HCT116 (cell line): Measurements from ENCODE around the gene PEAK1. TPM values are rescaled to one million over a fixed set of nuclear protein-coding genes. Genes with fewer than 3 reads are reported as not detected.

ENCODE experiments used
- ATAC-seq: fragments of 200-7000 bp; cut with Tn5 transposase; 2 replicates; pipeline ENCODE4 v1.9.1; 2020; ENCODE audit warnings: mild to moderate bottlenecking, moderate library complexity
- BruUV-seq: library from RNA; stranded (reverse); fragments of 400-500 nt; replicated peaks from 2 replicates; lab custom pipeline; 2021; lab: Mats Ljungman, UMichigan
- CTCF ChIA-PET: fragments of 300-600 bp; sonication (Branson Sonifier 250); formaldehyde crosslinking; loops from one replicate; lab custom pipeline; 2021; ENCODE audit warnings: antibody characterized with exemption; lab: Charles Lee
- POLR2A ChIA-PET: fragments of 300-600, 350-600 bp; sonication (Branson Sonifier 250); formaldehyde crosslinking; loops from one replicate; lab custom pipeline; 2021; ENCODE audit warnings: antibody characterized with exemption; lab: Charles Lee
- RAD21 ChIA-PET, 2 experiments: fragments of 300-600 bp; sonication (Branson Sonifier 250); formaldehyde crosslinking; loops; one replicate each; lab custom pipeline; 2023; ENCODE audit warnings: low total read pairs in 2 of 2; ENCODE audit not compliant: uncharacterized antibody in 2 of 2, unreplicated experiment in 2 of 2, low non-redundant PET in 1 of 2; lab: Charles Lee
- DNase-seq: peaks from one replicate; pipeline ENCODE4 v3.0.0-alpha.2; 2010; ENCODE audit warnings: low read depth, low spot score
- H2AFZ ChIP-seq: fragments of 200-600 bp; shearing (Covaris generic), sonication (generic); 2 replicates; pipeline ENCODE4 v1.6.1; 2017; ENCODE audit warnings: low read depth, mixed run types, mixed read lengths, antibody characterized with exemption, low read length; ENCODE audit not compliant: poor library complexity, severe bottlenecking
- H3K27ac ChIP-seq: 2 replicates; pipeline ENCODE4 v1.5.1; 2012; ENCODE audit warnings: low read depth, low read length
- H3K27me3 ChIP-seq: fragments of 200-600 bp; sonication (generic); 2 replicates; pipeline ENCODE4 v1.6.1; 2016; ENCODE audit warnings: mixed run types, low read length, mixed read lengths; ENCODE audit not compliant: insufficient read depth
- H3K36me3 ChIP-seq, 2 experiments: fragments of 200-500 bp in 1 of 2; fragments of 200-600 bp in 1 of 2; sonication (Bioruptor generic) in 1 of 2; sonication (generic) in 1 of 2; 2 replicates each; pipeline versions ENCODE4 v1.5.1 to v1.6.1; 2014 to 2016; ENCODE audit warnings: low read length in 2 of 2, inconsistent platforms in 1 of 2, mixed read lengths in 1 of 2, mixed run types in 1 of 2; ENCODE audit not compliant: insufficient read depth in 2 of 2, control insufficient read depth in 1 of 2
- H3K4me1 ChIP-seq, 2 experiments: fragments of 200-600 bp in 1 of 2; sonication (generic) in 1 of 2; 2 replicates each; pipeline versions ENCODE4 v1.5.1 to v1.6.1; 2012 to 2017; ENCODE audit warnings: low read length in 2 of 2, inconsistent platforms in 1 of 2, mild to moderate bottlenecking in 1 of 2, mixed read lengths in 1 of 2, mixed run types in 1 of 2, moderate library complexity in 1 of 2; ENCODE audit not compliant: insufficient read depth in 2 of 2, control insufficient read depth in 1 of 2
- H3K4me2 ChIP-seq: fragments of 200-600 bp; sonication (generic); 2 replicates; pipeline ENCODE4 v1.6.1; 2017; ENCODE audit warnings: mixed run types, low read length, mixed read lengths
- H3K4me3 ChIP-seq, 2 experiments: fragments of 200-600 bp in 1 of 2; sonication (generic) in 1 of 2; replicated peaks in 1 of 2; 2 replicates each; pipeline ENCODE4 v1.5.1; 2011 to 2016; ENCODE audit warnings: low read length in 2 of 2, control low read depth in 1 of 2, low read depth in 1 of 2, mild to moderate bottlenecking in 1 of 2, mixed read lengths in 1 of 2, mixed run types in 1 of 2
- H3K79me2 ChIP-seq: fragments of 200-600 bp; sonication (generic); 2 replicates; pipeline ENCODE4 v1.6.1; 2017; ENCODE audit warnings: mild to moderate bottlenecking, mixed run types, low read length, moderate library complexity, mixed read lengths; ENCODE audit not compliant: insufficient read depth
- H3K9ac ChIP-seq: fragments of 200-600 bp; sonication (generic); 2 replicates; pipeline ENCODE4 v1.6.1; 2016; ENCODE audit warnings: low read length, mixed read lengths
- H3K9me2 ChIP-seq: fragments of 200-600 bp; sonication (generic), shearing (Covaris generic); 2 replicates; pipeline ENCODE4 v1.6.1; 2017; ENCODE audit warnings: mixed run types, mild to moderate bottlenecking, moderate library complexity; ENCODE audit not compliant: insufficient read depth
- H3K9me3 ChIP-seq, 2 experiments: fragments of 200-500 bp in 1 of 2; fragments of 200-600 bp in 1 of 2; sonication (Bioruptor generic) in 1 of 2; sonication (generic) in 1 of 2; 2 replicates each; pipeline ENCODE4 v1.6.1; 2014 to 2017; ENCODE audit warnings: low read length in 2 of 2, mixed read lengths in 2 of 2, inconsistent platforms in 1 of 2, low read depth in 1 of 2, mild to moderate bottlenecking in 1 of 2, mixed run types in 1 of 2, moderate library complexity in 1 of 2; ENCODE audit not compliant: control insufficient read depth in 1 of 2, insufficient read depth in 1 of 2
- H4K20me1 ChIP-seq: fragments of 200-600 bp; sonication (generic), shearing (Covaris generic); 2 replicates; pipeline ENCODE4 v1.6.1; 2017; ENCODE audit warnings: mixed run types, mild to moderate bottlenecking, moderate library complexity; ENCODE audit not compliant: insufficient read depth
- CBX3 ChIP-seq: IDR thresholded peaks from 2 replicates; pipeline ENCODE4 v1.6.1; 2012; ENCODE audit warnings: low read depth
- CTCF ChIP-seq, 3 experiments: fragments of 200-600 bp in 1 of 3; sonication (generic) in 1 of 3; IDR thresholded peaks in 2 of 3; conservative IDR thresholded peaks in 1 of 3; 2 replicates each; pipeline ENCODE4 v1.5.1; 2012 to 2017; ENCODE audit warnings: low read depth in 2 of 3, low read length in 2 of 3, antibody characterized with exemption in 1 of 3, borderline replicate concordance in 1 of 3, control low read depth in 1 of 3, mild to moderate bottlenecking in 1 of 3, mixed read lengths in 1 of 3, mixed run types in 1 of 3, moderate library complexity in 1 of 3; ENCODE audit not compliant: insufficient read depth in 1 of 3
- EGR1 ChIP-seq: IDR thresholded peaks from 2 replicates; pipeline ENCODE4 v1.6.1; 2012; ENCODE audit warnings: low read depth
- ELF1 ChIP-seq: IDR thresholded peaks from 2 replicates; pipeline ENCODE4 v1.6.1; 2012; ENCODE audit warnings: low read depth, borderline replicate concordance
- EZH2phosphoT487 ChIP-seq: fragments of 200-600 bp; IDR thresholded peaks from 2 replicates; pipeline ENCODE4 v1.6.1; 2018; ENCODE audit warnings: antibody characterized with exemption, borderline replicate concordance
- FOSL1 ChIP-seq: IDR thresholded peaks from 2 replicates; pipeline ENCODE4 v1.6.1; 2012; ENCODE audit warnings: low read depth
- JUND ChIP-seq: IDR thresholded peaks from 2 replicates; pipeline ENCODE4 v1.6.1; 2012
- MAX ChIP-seq: IDR thresholded peaks from 2 replicates; pipeline ENCODE4 v1.6.1; 2012
- POLR2A ChIP-seq: IDR thresholded peaks from 2 replicates; pipeline ENCODE4 v1.7.0; 2011; ENCODE audit warnings: borderline replicate concordance; ENCODE audit not compliant: insufficient read depth, insufficient read length; ENCODE audit errors: extremely low read depth
- POLR2AphosphoS5 ChIP-seq: IDR thresholded peaks from 2 replicates; pipeline ENCODE4 v1.6.1; 2011; ENCODE audit warnings: mild to moderate bottlenecking, low read depth, low read length, moderate library complexity
- SIN3A ChIP-seq: IDR thresholded peaks from 2 replicates; pipeline ENCODE4 v1.6.1; 2012; ENCODE audit warnings: low read depth
- SP1 ChIP-seq: IDR thresholded peaks from 2 replicates; pipeline ENCODE4 v1.6.1; 2012; ENCODE audit warnings: low read depth
- TCF7L2 ChIP-seq: IDR thresholded peaks from 2 replicates; pipeline ENCODE4 v1.7.0; 2011; ENCODE audit warnings: borderline replicate concordance, inconsistent platforms; ENCODE audit not compliant: insufficient read depth, insufficient read length; ENCODE audit errors: extremely low read depth
- YY1 ChIP-seq: IDR thresholded peaks from 2 replicates; pipeline ENCODE4 v1.6.1; 2011; ENCODE audit warnings: low read length, low read depth, moderate library complexity, mild to moderate bottlenecking; ENCODE audit not compliant: insufficient replicate concordance; ENCODE audit errors: extremely low read depth
- ZBTB33 ChIP-seq: IDR thresholded peaks from 2 replicates; pipeline ENCODE4 v1.6.1; 2011; ENCODE audit warnings: mild to moderate bottlenecking, low read length, moderate library complexity; ENCODE audit not compliant: insufficient replicate concordance; ENCODE audit errors: extremely low read depth
- ZFX ChIP-seq: fragments of 450-650 bp; IDR thresholded peaks from 2 replicates; pipeline ENCODE4 v1.6.1; 2017
- ZNF274 ChIP-seq: fragments of 200-500 bp; sonication (Bioruptor generic); IDR thresholded peaks from 2 replicates; pipeline ENCODE4 v1.6.1; 2014; ENCODE audit warnings: mild to moderate bottlenecking, low read depth, low read length, inconsistent platforms
- intact Hi-C: fragments of 100-400 bp; cut with micrococcal nuclease; formaldehyde crosslinking; loops from 2 replicates; pipeline ENCODE4 v1.10.0; 2022
- total RNA-seq: library from RNA; stranded (reverse); gene quantifications from one replicate; pipeline ENCODE4 v1.2.1, GENCODE V29; 2021; ENCODE audit not compliant: unreplicated experiment

PEAK1 gene
- total RNA-seq, 1 experiment from 2014 or later = 23.4 TPM

GRCh38 chr15:77370580-77370979 is 49.3 kb downstream of the PEAK1 start:
- no peak for TF ChIP-seq MAX
- TF ChIP-seq ZFX = no peak
- TF ChIP-seq SP1 = no peak
- no peak for TF ChIP-seq YY1
- TF ChIP-seq JUND = no peak
- no peak for TF ChIP-seq CBX3
- intact Hi-C loops = no loop called here
- Histone ChIP-seq H3K9me3 (no peaks in the 10 kb centered on the region), H4K20me1 (no peaks in the 10 kb centered on the region), H2AFZ (no peak overlapping the region), H3K27me3 (no peaks in the 10 kb centered on the region), H3K9ac (no peak overlapping the region), H3K4me2 (no peak overlapping the region), H3K4me3 (no peak overlapping the region), H3K9me2 (no peaks in the 10 kb centered on the region), H3K4me1 (no peaks in the 10 kb centered on the region), H3K36me3 (no peaks in the 10 kb centered on the region), H3K79me2 (no peaks in the 10 kb centered on the region), H3K27ac (no peak overlapping the region)
- BruUV-seq = no TSS peak
- DNase-seq (no peak), ATAC-seq (no peak)
- CTCF ChIA-PET = no interaction called here
- RAD21 ChIA-PET = no interaction called here
- POLR2A ChIA-PET = no interaction called here

- no peaks in the 10 kb centered on the region for H3K9me2 ChIP-seq
- no peaks in the 10 kb centered on the region for H3K36me3 ChIP-seq
- intact Hi-C loops = no loop called here
- DNase-seq (no peak), ATAC-seq (no peak)
- RAD21 ChIA-PET = no interaction called here
- H3K27ac ChIP-seq = no peak overlapping the region
- H3K9me3 ChIP-seq = no peaks in the 10 kb centered on the region
- POLR2A ChIA-PET = no interaction called here
- no peaks in the 10 kb centered on the region for H3K79me2 ChIP-seq
- no peak overlapping the region for H3K4me3 ChIP-seq
- no peaks in the 10 kb centered on the region for H4K20me1 ChIP-seq
- BruUV-seq = no TSS peak
- H2AFZ ChIP-seq = no peak overlapping the region
- H3K9ac ChIP-seq = no peak overlapping the region
- no peaks in the 10 kb centered on the region for H3K27me3 ChIP-seq
- CTCF ChIA-PET = no interaction called here
- H3K4me1 ChIP-seq = no peaks in the 10 kb centered on the region
- no peak overlapping the region for H3K4me2 ChIP-seq
- TF ChIP-seq ZNF274 (no peak), FOSL1 (no peak), POLR2A (no peak), YY1 (no peak), CTCF (IDR thresholded peaks at IDR 0.05 in 2 of 3, conservative IDR thresholded peaks at IDR 0.05 in 1 of 3; ENCODE audit: borderline replicate concordance in 1 of 3, insufficient read depth in 1 of 3, low read depth in 2 of 3, low read length in 2 of 3) (no peak), MAX (no peak), EGR1 (no peak), JUND (no peak), TCF7L2 (no peak), EZH2phosphoT487 (no peak), ELF1 (no peak), CBX3 (no peak), ZBTB33 (no peak), SIN3A (no peak), POLR2AphosphoS5 (no peak)
Observed at GRCh38 chr15:77369168-77369567, 50.7 kb downstream of the PEAK1 start.
